Mesenchymal stem cell (in vitro differentiated cells and primary cell): Measurements from ENCODE around the gene MVK.

ENCODE experiments used
- DNase-seq: peaks from one replicate; pipeline ENCODE4 v3.0.0-alpha.2; 2013
- H2AFZ ChIP-seq: one replicate; pipeline ENCODE4 v1.6.1; 2013; ENCODE audit warnings: low read depth, mild to moderate bottlenecking, control low read depth, inconsistent platforms, low read length, moderate library complexity
- H2AK5ac ChIP-seq: 2 replicates; pipeline ENCODE4 v1.6.1; 2013; ENCODE audit warnings: low read length, moderate library complexity, mild to moderate bottlenecking, inconsistent platforms; ENCODE audit not compliant: severe bottlenecking
- H2BK120ac ChIP-seq: one replicate; pipeline ENCODE4 v1.6.1; 2013; ENCODE audit warnings: low read depth, mild to moderate bottlenecking, inconsistent platforms, low read length, moderate library complexity
- H2BK12ac ChIP-seq, 2 experiments: one replicate each; pipeline ENCODE4 v1.6.1; 2013; ENCODE audit warnings: inconsistent platforms in 2 of 2, low read length in 2 of 2, mild to moderate bottlenecking in 2 of 2, moderate library complexity in 2 of 2, control low read depth in 1 of 2
- H2BK15ac ChIP-seq: one replicate; pipeline ENCODE4 v1.6.1; 2013; ENCODE audit warnings: mild to moderate bottlenecking, low read depth, inconsistent platforms; ENCODE audit not compliant: poor library complexity, severe bottlenecking
- H2BK5ac ChIP-seq: 2 replicates; pipeline ENCODE4 v1.6.1; 2013; ENCODE audit warnings: low read depth, mild to moderate bottlenecking, low read length, control low read depth, inconsistent platforms; ENCODE audit not compliant: poor library complexity, severe bottlenecking
- H3K14ac ChIP-seq, 2 experiments: one replicate each; pipeline ENCODE4 v1.6.1; 2013; ENCODE audit warnings: inconsistent platforms in 2 of 2, low read length in 2 of 2, control low read depth in 1 of 2, mild to moderate bottlenecking in 1 of 2, moderate library complexity in 1 of 2
- H3K18ac ChIP-seq, 2 experiments: one replicate each; pipeline ENCODE4 v1.6.1; 2013; ENCODE audit warnings: inconsistent platforms in 2 of 2, low read length in 2 of 2, control low read depth in 1 of 2, low read depth in 1 of 2, mild to moderate bottlenecking in 1 of 2
- H3K23ac ChIP-seq, 2 experiments: one replicate each; pipeline ENCODE4 v1.6.1; 2013; ENCODE audit warnings: inconsistent platforms in 2 of 2, low read length in 2 of 2, mild to moderate bottlenecking in 2 of 2, moderate library complexity in 2 of 2, control low read depth in 1 of 2
- H3K27ac ChIP-seq: 2 replicates; pipeline ENCODE4 v1.5.1; 2013; ENCODE audit warnings: mild to moderate bottlenecking, moderate library complexity, low read length, control low read depth, inconsistent platforms; ENCODE audit not compliant: poor library complexity, severe bottlenecking
- H3K27me3 ChIP-seq, 2 experiments: 2 replicates each; pipeline versions ENCODE4 v1.6.1 to v1.7.0; 2013; ENCODE audit warnings: low read length in 2 of 2, mild to moderate bottlenecking in 2 of 2, moderate library complexity in 2 of 2, control low read depth in 1 of 2, inconsistent platforms in 1 of 2; ENCODE audit not compliant: control insufficient read depth in 1 of 2, insufficient read depth in 1 of 2
- H3K36me3 ChIP-seq, 2 experiments: 2 replicates each; pipeline versions ENCODE4 v1.6.1 to v1.7.0; 2013; ENCODE audit warnings: low read length in 2 of 2, control low read depth in 1 of 2, inconsistent platforms in 1 of 2, low read depth in 1 of 2, mild to moderate bottlenecking in 1 of 2; ENCODE audit not compliant: insufficient read depth in 2 of 2, control insufficient read depth in 1 of 2
- H3K4ac ChIP-seq, 2 experiments: one replicate each; pipeline ENCODE4 v1.6.1; 2013; ENCODE audit warnings: inconsistent platforms in 2 of 2, low read length in 2 of 2, mild to moderate bottlenecking in 2 of 2, moderate library complexity in 2 of 2, control low read depth in 1 of 2, low read depth in 1 of 2
- H3K4me1 ChIP-seq: 2 replicates; pipeline ENCODE4 v1.6.1; 2013; ENCODE audit warnings: low read depth, low read length, control low read depth; ENCODE audit not compliant: control insufficient read depth, insufficient read depth
- H3K4me2 ChIP-seq: 2 replicates; pipeline ENCODE4 v1.6.1; 2013; ENCODE audit warnings: low read length, mild to moderate bottlenecking, inconsistent platforms; ENCODE audit not compliant: poor library complexity, severe bottlenecking
- H3K4me3 ChIP-seq, 2 experiments: 2 replicates each; pipeline versions ENCODE4 v1.5.1 to v1.7.0; 2013; ENCODE audit warnings: low read length in 2 of 2, mild to moderate bottlenecking in 2 of 2, control low read depth in 1 of 2, low read depth in 1 of 2; ENCODE audit not compliant: insufficient read depth in 1 of 2
- H3K79me1 ChIP-seq: replicated peaks from 2 replicates; pipeline ENCODE4 v1.6.1; 2013; ENCODE audit warnings: mild to moderate bottlenecking, control low read depth, low read length, inconsistent platforms; ENCODE audit not compliant: poor library complexity, severe bottlenecking
- H3K9ac ChIP-seq: 2 replicates; pipeline ENCODE4 v1.7.0; 2013; ENCODE audit warnings: mild to moderate bottlenecking, low read length, moderate library complexity
- H3K9me3 ChIP-seq: 2 replicates; pipeline ENCODE4 v1.7.0; 2013; ENCODE audit warnings: mild to moderate bottlenecking, low read length; ENCODE audit not compliant: control insufficient read depth
- H4K8ac ChIP-seq: one replicate; pipeline ENCODE4 v1.6.1; 2013; ENCODE audit warnings: inconsistent platforms, mild to moderate bottlenecking, low read length, moderate library complexity
- H4K91ac ChIP-seq: one replicate; pipeline ENCODE4 v1.6.1; 2013; ENCODE audit warnings: mild to moderate bottlenecking, low read length, inconsistent platforms
- WGBS: methylation state at CpG from one replicate; pipeline ENCODE4 v1.1.7; 2013; ENCODE audit warnings: mixed read lengths; 5-methylcytosine and 5-hydroxymethylcytosine counted together

Gene MVK

DNA sequence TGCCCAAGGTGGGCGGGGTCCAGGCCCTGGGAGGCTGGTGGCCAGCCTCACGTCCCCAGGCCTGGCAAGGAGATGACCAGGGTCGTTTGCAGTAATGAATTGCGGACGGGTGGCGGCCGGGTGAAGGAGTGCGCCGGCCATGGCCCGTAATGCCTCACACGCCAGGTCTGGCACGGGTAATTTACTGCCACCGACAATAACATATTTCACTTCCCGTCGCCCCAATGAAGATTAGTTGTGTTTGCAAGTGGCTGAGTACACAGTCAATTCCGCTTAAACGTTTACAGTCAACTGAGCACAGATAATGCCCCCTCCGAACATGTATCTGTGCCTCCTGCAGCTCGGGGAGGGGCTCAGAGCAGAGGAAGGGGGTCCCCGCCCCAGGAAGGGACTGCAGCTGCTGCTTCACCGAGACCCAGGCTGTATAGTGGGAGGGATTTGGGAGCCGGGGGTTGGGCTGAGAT, 48.3 kb downstream of the MVK start:
- Histone ChIP-seq H3K79me1 (no peaks in the 10 kb centered on the region), H3K23ac (no peak overlapping the region), H4K91ac (no peak overlapping the region), H3K36me3 (no peaks in the 10 kb centered on the region), H3K4me2 (no peak overlapping the region), H4K8ac (no peak overlapping the region), H3K4ac (no peak overlapping the region), H3K9me3 (no peaks in the 10 kb centered on the region), H2AK5ac (no peak overlapping the region), H3K27me3 (peaks cover 35 to 72% of the 10 kb centered on the region in 2 experiments), H2BK5ac (no peak overlapping the region), H3K9ac (no peak overlapping the region), H3K18ac (no peak overlapping the region), H2BK15ac (no peak overlapping the region), H2BK12ac (no peak overlapping the region), H3K14ac (no peak overlapping the region), H2BK120ac (no peak overlapping the region), H2AFZ (no peak overlapping the region), H3K27ac (no peak overlapping the region), H3K4me3 (no peak overlapping the region), H3K4me1 (peaks cover 2% of the 10 kb centered on the region)
- no peak for DNase-seq
- WGBS: 76% methylated on average over 21 of the region's 22 CpGs

DNA sequence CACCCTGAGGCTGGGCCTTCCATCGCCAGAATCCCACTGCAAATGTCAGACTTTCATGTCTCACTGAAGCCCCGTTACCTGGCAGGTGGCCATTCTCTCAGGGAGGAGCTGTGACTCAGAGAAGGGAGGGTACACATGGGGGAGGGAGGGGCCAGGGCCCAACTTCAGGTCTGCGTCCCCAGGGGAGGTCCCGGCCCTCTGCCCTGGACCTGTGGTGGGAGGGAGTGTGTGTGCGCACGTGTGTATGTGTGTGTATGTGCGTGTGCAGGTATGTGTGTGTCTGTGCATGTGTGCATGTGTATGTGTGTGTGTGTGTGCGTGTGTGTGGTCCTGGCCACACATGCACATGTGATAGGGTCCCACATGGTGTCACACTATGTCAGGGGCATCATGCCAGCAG, 50.9 kb downstream of the MVK start:
- no peak overlapping the region for H3K4me2 ChIP-seq
- H3K9me3 ChIP-seq: no peaks in the 10 kb centered on the region
- no peak overlapping the region for H2BK12ac ChIP-seq
- H3K36me3 ChIP-seq: no peaks in the 10 kb centered on the region
- no peak for DNase-seq
- no peak overlapping the region for H2AK5ac ChIP-seq
- H3K4ac ChIP-seq: no peak overlapping the region
- no peaks in the 10 kb centered on the region for H3K79me1 ChIP-seq
- no peak overlapping the region for H2BK5ac ChIP-seq
- no peak overlapping the region for H3K9ac ChIP-seq
- no peak overlapping the region for H2BK120ac ChIP-seq
- H2BK15ac ChIP-seq: no peak overlapping the region
- no peak overlapping the region for H3K27ac ChIP-seq
- H2AFZ ChIP-seq: no peak overlapping the region
- H4K91ac ChIP-seq: no peak overlapping the region
- WGBS: 84% methylated on average over 8 of the region's 8 CpGs
- H3K4me3 ChIP-seq: no peak overlapping the region
- H3K18ac ChIP-seq: no peak overlapping the region
- peaks cover 22 to 72% of the 10 kb centered on the region in 2 experiments for H3K27me3 ChIP-seq
- H3K4me1 ChIP-seq: peaks cover 2% of the 10 kb centered on the region
- peak overlapping the region in 1 of 2 experiments; percentile 82 for H3K14ac ChIP-seq
- no peak overlapping the region for H3K23ac ChIP-seq
- H4K8ac ChIP-seq: no peak overlapping the region

DNA sequence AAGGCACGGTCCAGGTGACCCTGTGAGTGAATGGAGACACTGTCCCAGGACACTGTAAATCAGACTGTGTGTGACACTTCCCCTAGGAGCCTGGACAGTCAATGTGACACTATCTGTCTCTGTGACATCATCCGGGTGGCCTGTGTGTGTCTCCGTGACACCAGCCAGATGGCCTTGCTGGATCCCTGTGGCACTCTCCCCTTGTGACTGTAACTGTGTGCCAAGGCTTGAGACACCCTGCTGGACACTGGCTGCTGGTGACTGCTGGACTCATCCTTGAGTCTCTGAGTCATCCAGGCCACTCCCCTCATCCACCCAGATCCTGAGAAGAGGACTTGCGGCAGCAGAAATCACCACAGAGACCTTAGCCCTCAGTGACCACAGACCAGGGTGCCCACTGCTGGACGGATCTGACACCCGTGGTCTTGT, 51.6 kb downstream of the MVK start:
- 68% methylated on average over 6 of the region's 6 CpGs for WGBS
- no peak overlapping the region for H4K91ac ChIP-seq
- H3K4me3 ChIP-seq: no peak overlapping the region
- no peak overlapping the region for H3K27ac ChIP-seq
- H3K14ac ChIP-seq: peak overlapping the region in 1 of 2 experiments; percentile 58
- H2BK5ac ChIP-seq: no peak overlapping the region
- H3K23ac ChIP-seq: no peak overlapping the region
- H2BK12ac ChIP-seq: no peak overlapping the region
- peaks cover 2% of the 10 kb centered on the region for H3K4me1 ChIP-seq
- H3K4me2 ChIP-seq: no peak overlapping the region
- H4K8ac ChIP-seq: no peak overlapping the region
- DNase-seq: peak; percentile 60
- no peak overlapping the region for H3K4ac ChIP-seq
- no peak overlapping the region for H3K9ac ChIP-seq
- no peak overlapping the region for H3K18ac ChIP-seq
- H3K9me3 ChIP-seq: no peaks in the 10 kb centered on the region
- H2BK15ac ChIP-seq: no peak overlapping the region
- no peak overlapping the region for H2BK120ac ChIP-seq
- H2AK5ac ChIP-seq: no peak overlapping the region
- H3K79me1 ChIP-seq: no peaks in the 10 kb centered on the region
- no peak overlapping the region for H2AFZ ChIP-seq
- H3K36me3 ChIP-seq: no peaks in the 10 kb centered on the region
- peaks cover 19 to 72% of the 10 kb centered on the region in 2 experiments for H3K27me3 ChIP-seq

DNA sequence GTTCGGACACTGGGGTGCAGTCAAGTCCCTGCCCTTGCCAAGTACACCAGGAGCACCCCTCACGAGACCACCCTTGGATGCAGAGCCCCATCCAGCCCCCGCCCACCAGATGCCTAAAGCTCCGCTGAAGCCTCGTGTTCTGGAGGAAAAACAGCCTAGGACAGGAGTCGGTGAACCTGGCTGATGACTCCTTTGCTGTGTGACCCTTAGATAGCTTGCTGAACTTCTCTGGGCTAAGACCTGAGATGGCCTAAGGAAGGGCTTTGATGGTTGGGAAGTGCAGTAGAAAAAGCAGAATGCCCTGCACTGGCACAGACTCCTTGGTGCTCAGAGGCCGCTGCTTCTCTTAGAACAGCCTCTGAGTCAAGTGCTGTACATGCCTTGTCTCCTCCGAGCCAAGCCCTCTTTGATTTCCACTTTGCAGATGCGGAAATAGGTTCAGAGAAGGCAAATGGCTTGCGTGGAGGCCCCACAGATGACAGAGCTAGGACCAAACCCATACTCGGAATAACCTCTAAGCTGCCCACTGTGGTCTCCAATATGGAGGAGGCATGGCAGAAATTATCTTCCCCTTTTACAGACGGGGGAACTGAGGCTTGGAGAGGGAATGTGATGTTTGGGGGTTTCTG, 52.3 kb downstream of the MVK start:
- Histone ChIP-seq H3K4me3 (no peak overlapping the region), H3K79me1 (no peaks in the 10 kb centered on the region), H2BK5ac (no peak overlapping the region), H2BK120ac (no peak overlapping the region), H3K4ac (no peak overlapping the region), H3K4me1 (peaks cover 2% of the 10 kb centered on the region), H2BK12ac (no peak overlapping the region), H3K14ac (no peak overlapping the region), H4K8ac (no peak overlapping the region), H3K9ac (no peak overlapping the region), H3K27ac (no peak overlapping the region), H3K9me3 (no peaks in the 10 kb centered on the region), H3K27me3 (peaks cover 18 to 72% of the 10 kb centered on the region in 2 experiments), H3K36me3 (no peaks in the 10 kb centered on the region), H3K18ac (no peak overlapping the region), H2BK15ac (no peak overlapping the region), H3K4me2 (no peak overlapping the region), H2AK5ac (no peak overlapping the region), H3K23ac (no peak overlapping the region), H4K91ac (no peak overlapping the region), H2AFZ (no peak overlapping the region)
- 84% methylated on average over 11 of the region's 12 CpGs for WGBS
- DNase-seq: no peak
